ENCODE measurements around the gene HARS1. TPM values are rescaled to one million over a fixed set of nuclear protein-coding genes. Genes with fewer than 3 reads are reported as not detected.

The HARS1 gene, protein sequence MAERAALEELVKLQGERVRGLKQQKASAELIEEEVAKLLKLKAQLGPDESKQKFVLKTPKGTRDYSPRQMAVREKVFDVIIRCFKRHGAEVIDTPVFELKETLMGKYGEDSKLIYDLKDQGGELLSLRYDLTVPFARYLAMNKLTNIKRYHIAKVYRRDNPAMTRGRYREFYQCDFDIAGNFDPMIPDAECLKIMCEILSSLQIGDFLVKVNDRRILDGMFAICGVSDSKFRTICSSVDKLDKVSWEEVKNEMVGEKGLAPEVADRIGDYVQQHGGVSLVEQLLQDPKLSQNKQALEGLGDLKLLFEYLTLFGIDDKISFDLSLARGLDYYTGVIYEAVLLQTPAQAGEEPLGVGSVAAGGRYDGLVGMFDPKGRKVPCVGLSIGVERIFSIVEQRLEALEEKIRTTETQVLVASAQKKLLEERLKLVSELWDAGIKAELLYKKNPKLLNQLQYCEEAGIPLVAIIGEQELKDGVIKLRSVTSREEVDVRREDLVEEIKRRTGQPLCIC
- 37.0 TPM for total RNA-seq

DNA sequence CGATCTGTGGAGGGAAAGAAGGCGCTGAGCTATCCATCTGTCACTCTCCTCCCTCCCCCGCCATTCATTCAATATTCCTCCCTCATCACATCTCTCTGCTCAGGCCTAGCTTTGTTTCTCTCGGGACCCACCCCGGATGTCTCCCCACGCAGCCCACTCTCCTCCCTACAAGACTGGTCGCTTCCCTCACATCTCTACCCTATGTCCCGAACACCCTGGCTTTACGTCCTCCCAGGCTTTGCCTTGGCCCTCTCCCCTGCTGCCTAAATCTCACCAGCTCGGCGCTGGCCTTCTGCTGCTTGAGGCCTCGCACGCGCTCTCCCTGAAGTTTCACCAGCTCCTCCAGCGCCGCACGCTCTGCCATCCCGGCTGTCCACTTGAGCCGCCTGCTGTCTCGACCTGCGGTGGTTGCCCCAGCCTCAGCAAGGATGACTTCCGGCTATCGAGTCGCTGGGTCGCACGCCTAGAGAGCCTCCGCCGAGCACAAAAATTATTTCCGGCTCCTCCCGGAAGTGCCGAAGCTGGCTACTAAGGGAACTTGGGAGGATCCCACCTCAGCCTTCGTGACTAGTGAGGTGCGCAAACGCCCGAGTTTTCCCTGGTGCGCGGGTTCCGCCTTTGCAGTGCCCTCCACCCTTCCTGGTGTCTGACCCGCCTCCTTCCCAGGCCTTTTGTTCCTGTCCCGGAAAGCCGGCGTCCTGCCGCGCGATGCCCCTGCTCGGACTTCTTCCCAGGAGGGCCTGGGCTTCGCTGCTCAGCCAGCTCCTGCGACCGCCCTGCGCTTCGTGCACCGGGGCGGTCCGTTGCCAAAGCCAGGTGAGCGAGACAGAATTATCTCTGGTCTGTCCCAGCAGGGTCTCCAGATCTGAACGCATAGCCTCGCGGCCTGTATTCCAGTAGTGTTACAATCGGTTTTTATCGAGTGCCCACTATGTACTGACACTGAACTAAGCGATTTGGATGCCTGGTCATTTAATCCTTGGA lies at the start of gene HARS1, which contains the start of gene HARS2:
Gene HARS1 (minus strand): TSS at position 430 of the 984 bp plus-strand sequence. CDS start 66 bp downstream, at position 364.
Gene HARS2 (plus strand): TSS at position 515 of the 984 bp plus-strand sequence. CDS start 194 bp downstream, at position 709.

DNA sequence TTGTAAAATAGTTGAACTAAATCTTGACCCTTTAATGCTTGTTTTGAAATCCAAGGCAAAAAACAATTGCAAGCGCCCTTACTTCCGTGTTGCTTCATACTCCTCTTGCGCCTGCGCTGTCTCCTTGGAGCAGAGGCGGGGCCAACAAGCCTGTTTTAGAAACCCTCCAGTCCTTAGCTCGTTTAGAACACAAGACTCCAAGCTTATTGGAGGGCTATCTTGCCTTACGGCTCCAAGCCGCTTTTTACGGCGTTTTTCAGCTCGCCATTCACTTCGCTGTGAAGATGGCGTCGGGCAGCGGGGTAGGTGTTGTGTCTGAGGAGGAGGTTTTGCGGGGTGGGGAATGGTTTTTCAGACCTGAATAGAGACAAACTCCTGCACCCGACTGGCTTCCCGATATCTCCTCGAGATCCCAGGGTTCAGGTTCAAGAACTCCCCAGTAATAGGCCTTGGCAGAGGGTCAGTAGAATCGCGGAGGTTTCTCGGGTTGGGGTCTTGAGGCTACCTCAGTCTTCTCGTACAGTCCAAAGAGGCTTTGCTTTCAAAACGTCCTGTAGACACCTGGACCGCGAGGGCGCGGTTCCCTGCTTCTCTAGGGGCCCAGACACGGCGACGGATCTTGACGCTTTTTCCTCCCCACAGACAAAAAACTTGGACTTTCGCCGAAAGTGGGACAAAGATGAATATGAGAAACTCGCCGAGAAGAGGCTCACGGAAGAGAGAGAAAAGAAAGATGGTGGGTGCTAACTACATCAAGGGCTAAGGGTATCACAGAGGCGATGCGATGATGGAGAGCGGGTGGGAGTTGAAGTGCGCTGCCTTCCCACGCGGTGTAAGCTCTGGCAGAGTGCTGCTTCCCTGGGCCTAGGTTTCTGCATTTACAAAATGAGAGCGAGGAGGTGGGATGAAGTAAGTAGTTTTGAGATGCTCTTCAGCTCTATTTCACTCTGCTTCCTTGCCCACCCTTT lies 9.3 kb upstream of the HARS1 start, which contains the start of gene ZMAT2:
Gene ZMAT2 (plus strand): TSS at position 271 of the 968 bp plus-strand sequence. CDS start 14 bp downstream, at position 285.

DNA sequence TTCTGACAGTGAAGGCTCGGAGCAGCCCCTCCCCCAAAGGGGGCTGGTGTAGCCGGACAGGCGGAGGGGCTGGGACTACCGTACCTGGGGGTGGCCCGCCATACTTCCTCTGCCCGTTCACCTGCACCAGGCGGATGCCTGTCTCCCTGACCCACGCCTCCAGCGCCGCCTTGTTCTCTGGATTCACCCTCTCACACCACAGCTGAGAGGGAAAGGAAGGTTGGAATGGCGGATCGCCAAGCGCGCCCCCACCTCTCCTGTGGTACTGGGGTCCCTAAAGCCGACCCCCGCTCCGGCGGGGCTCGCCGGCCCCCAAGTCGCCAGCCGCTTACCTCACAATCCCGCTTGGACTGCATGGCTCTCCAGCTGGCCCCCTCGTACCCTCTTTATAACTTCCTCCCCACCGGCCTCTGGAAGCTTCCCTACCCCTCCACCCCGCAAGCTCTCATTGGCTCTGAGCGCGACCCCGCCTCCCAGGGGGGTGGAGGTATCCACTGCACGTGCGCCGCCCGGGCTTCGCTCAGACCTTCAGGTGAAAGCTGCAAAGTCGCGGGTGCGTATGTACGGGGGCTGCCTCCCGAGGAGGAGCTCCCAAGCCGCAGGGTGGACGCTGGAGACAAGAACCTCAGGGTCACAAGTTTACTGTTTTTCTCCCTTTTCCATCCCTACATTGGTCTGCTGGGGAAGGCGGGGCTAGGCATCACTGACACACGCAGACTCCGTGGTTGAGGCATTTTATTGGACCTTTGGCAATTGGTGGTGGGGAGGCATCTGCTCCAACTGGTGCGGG lies 17.8 kb downstream of the HARS1 start, which contains the start of gene DND1:
Gene DND1 (minus strand): TSS at position 390 of the 790 bp plus-strand sequence. CDS start 34 bp downstream, at position 356.

DNA sequence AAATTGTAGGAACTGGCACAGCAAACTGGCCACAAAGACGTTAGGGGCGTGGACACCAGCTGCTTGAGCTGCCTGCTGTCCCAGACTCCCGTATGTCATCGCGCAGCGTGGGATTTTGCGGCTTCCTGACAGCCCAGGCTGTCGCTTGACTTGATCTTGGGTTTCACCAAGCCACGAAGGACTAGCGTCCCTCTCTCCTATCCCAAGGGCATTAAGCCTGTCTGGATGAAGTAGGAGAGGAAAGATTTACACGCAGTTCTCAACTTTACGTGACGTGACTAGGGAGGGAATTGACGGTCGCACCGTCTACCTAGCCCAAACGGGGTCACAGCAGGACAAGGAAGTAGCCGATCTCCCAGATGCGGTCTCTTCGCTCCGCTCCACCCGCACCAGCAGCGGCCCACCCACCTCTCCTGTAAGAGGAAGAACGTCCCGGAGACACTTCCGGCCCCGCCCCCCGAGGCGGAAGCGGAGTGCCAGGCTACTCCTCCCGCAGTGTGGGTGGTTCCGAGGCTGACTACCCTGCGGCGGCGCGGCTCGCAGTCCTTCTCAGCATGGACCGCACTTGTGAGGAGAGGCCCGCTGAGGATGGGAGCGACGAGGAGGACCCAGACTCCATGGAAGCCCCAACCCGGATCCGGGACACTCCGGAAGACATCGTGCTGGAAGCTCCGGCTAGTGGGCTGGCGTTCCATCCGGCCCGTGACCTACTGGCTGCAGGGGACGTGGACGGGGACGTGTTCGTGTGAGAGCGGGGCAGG lies 26.6 kb downstream of the HARS1 start, which contains the start of gene WDR55:
Gene WDR55 (plus strand): TSS at position 546 of the 761 bp plus-strand sequence. CDS start 9 bp downstream, at position 555.

DNA sequence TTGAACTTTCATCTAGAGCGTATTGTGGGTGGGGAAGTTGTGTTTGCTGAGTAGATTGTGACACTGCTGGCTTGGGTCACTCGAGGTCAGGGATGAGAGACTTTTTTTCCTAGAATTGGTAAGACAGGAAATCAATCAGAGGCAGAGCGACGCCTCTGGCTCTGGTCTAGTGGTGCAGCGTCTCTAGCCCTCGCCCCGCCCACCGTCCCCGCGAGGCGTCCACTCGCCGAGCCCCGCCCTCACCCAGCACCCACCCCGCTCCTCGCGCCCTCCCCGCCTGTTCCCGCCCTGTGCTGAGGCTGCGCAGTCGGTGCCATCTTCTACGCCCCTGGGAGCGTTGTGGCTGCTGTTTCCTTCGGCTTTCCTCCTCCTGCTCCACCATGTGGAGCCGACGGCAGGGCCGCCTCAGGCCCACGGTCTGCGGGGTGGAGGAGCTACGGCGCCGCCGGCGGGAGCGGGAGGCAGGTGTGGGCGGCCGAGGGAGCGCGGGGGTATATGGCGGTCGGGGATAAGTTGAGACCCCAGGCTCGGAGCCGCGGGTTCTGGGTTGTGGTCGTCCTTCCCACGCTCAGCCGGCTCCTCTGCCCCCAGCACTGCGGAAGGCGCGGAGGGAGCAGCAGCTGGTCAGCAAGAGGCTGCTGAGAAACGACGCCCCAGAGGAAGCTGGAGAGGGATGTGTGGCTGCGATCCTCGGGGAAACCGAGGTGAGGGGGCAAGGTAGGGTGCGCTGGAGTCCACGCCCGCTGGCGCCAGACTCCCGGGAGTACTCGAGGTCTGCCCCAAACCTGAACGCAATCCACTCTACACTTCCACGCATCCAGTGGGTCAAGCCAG lies 51.8 kb downstream of the HARS1 start, which contains the start of gene TMCO6:
Gene TMCO6 (plus strand): TSS at position 304 of the 834 bp plus-strand sequence. CDS start 77 bp downstream, at position 381.

DNA sequence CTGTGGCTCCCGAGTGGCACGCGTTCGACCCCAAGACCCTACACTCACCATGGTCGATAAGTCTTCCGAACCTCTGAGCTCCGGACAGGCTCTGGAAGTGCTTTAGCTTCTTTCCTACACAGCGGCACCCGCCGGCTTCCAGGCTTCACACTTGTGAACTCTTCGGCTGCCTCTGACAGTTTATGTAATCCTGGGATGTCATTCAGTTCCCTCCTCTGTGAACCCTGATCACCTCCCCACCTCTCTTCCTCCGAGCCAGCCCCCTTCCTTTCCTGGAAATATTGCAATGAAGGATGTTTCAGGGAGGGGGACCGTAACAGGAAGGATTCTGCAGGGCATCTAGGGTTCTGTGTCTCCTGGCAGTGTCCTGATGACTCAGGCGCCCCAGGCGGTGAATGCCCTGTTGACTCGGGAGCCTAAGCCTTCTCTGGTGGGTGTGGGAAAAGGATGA lies 58.1 kb downstream of the HARS1 start, which contains the start of gene CD14:
Gene CD14 (minus strand): TSS at position 155 of the 451 bp plus-strand sequence. CDS start 104 bp downstream, at position 51.

Small RNA genes lying within 50 kb of the gene (small RNA-seq; reads per million reads assigned to genes)
- 3.4 reads per million, percentile 92 among the genes with 10 or more reads in this experiment for gene VTRNA1-1 (ENCODE audit: low replicate concordance)
- gene VTRNA1-2 (ENCODE audit: low replicate concordance): not detected
- gene VTRNA1-3 (ENCODE audit: low replicate concordance): 0.12 reads per million

Other genes with a start within 250 kb of the HARS1 start
- gene EIF4EBP3, start 143.7 kb downstream of the HARS1 start, total RNA-seq: 6.0 TPM
- 19.4 TPM for gene SRA1, start 133.9 kb downstream of the HARS1 start, total RNA-seq
- 34.1 TPM for gene APBB3, start 126.8 kb downstream of the HARS1 start, total RNA-seq
- gene SLC35A4, start 126.5 kb downstream of the HARS1 start, total RNA-seq: 18.6 TPM
- 81.6 TPM for gene CD14, start 58.2 kb downstream of the HARS1 start, total RNA-seq
- 14.7 TPM for gene TMCO6, start 51.9 kb downstream of the HARS1 start, total RNA-seq
- 77.5 TPM for gene NDUFA2, start 43.7 kb downstream of the HARS1 start, total RNA-seq
- gene IK, start 43.5 kb downstream of the HARS1 start, total RNA-seq: 74.9 TPM
- gene WDR55, start 26.5 kb downstream of the HARS1 start, total RNA-seq: 17.6 TPM
- 0.76 TPM for gene DND1, start 17.8 kb downstream of the HARS1 start, total RNA-seq
- gene HARS2, start 85 bp upstream of the HARS1 start, total RNA-seq: 31.9 TPM
- gene ZMAT2, start 9.1 kb upstream of the HARS1 start, total RNA-seq: 26.0 TPM
- 0.12 TPM for gene PCDHA1, start 94.8 kb upstream of the HARS1 start, total RNA-seq
- 0.47 TPM for gene PCDHA2, start 103.5 kb upstream of the HARS1 start, total RNA-seq
- 0.64 TPM for gene PCDHA3, start 109.7 kb upstream of the HARS1 start, total RNA-seq
- gene PCDHA4, start 115.7 kb upstream of the HARS1 start, total RNA-seq: 1.8 TPM
- gene PCDHA5, start 130.2 kb upstream of the HARS1 start, total RNA-seq: 0.41 TPM
- gene PCDHA6, start 136.6 kb upstream of the HARS1 start, total RNA-seq: 0.88 TPM
- 0.58 TPM for gene PCDHA7, start 142.9 kb upstream of the HARS1 start, total RNA-seq
- 0.41 TPM for gene PCDHA8, start 149.8 kb upstream of the HARS1 start, total RNA-seq
- gene PCDHA9, start 157.0 kb upstream of the HARS1 start, total RNA-seq: 0.58 TPM
- 1.2 TPM for gene PCDHA10, start 164.5 kb upstream of the HARS1 start, total RNA-seq
- gene PCDHA11, start 177.6 kb upstream of the HARS1 start, total RNA-seq: 0.82 TPM
- 0.35 TPM for gene PCDHA12, start 183.9 kb upstream of the HARS1 start, total RNA-seq
- gene PCDHA13, start 190.8 kb upstream of the HARS1 start, total RNA-seq: 0.88 TPM
- 1.2 TPM for gene PCDHAC1, start 234.9 kb upstream of the HARS1 start, total RNA-seq

Data from metanephros (tissue), 2 donors.